ENCODE data around the gene FPGS. TPM values are rescaled to one million over a fixed set of nuclear protein-coding genes. Genes with fewer than 3 reads are reported as not detected.
"Not testable (repeated sequence)": the region's sequence is repeated elsewhere in the genome, so short reads cannot be mapped to it uniquely, and the experiment has no call there.

The FPGS gene
- total RNA-seq, 2 donors from 2014 or later = 58.4 to 80.4 TPM

DNA sequence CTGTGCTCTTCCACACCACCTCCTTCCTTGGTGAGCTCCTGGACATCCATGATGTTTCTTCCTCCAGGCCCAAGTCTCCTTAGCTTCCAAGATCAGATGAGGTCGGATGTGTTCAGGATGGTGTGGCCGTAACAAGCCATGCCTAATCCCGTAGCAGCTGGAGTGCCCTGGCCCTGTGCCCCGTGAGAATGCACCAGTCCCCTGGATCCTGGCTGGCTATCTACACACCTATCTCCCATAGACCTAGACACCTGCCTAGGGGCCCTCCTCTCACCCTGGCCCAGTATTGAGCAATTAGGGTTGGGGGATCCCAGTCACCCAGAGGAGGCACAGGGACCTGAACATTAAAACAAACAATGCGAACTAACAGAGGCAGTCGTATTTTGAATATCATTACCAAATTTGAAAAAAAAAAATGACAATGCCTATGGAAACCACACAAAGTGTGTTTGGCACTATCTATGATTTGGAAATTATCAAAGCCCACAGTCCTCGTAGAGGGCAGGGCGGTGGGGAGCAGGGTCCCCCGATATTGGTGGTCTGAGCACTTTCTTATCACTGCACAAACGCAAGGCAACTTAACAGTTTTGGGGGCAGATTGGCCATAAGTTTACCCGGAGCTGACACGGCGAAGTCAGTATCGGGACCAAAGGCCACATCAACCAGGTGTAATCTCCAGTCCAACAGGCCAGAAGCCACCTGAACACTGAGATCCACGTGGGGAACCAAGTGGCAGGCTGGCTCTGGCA, 38.6 kb downstream of the FPGS start:
- Histone ChIP-seq H3K9me3 (no peaks in the 10 kb centered on the region), H3K4me3 (no peak overlapping the region), H3K27ac (peak overlapping the region in 1 of 4 donors; percentile 74), H3K36me3 (replicated peaks in 1 of 2; ENCODE audit: insufficient read depth in 1 of 2, low read depth in 2 of 2) (no peaks in the 10 kb centered on the region), H3K4me1 (peaks cover 47% of the 10 kb centered on the region), H3K27me3 (no peaks in the 10 kb centered on the region)
- DNase-seq = no peak
- WGBS, 2 donors = 85 to 90% methylated on average over 9 to 15 of the region's 15 CpGs
- no peak for ATAC-seq
- intact Hi-C loops (cut with DNase I) = no loop called here
- TF ChIP-seq, protein P1, sequence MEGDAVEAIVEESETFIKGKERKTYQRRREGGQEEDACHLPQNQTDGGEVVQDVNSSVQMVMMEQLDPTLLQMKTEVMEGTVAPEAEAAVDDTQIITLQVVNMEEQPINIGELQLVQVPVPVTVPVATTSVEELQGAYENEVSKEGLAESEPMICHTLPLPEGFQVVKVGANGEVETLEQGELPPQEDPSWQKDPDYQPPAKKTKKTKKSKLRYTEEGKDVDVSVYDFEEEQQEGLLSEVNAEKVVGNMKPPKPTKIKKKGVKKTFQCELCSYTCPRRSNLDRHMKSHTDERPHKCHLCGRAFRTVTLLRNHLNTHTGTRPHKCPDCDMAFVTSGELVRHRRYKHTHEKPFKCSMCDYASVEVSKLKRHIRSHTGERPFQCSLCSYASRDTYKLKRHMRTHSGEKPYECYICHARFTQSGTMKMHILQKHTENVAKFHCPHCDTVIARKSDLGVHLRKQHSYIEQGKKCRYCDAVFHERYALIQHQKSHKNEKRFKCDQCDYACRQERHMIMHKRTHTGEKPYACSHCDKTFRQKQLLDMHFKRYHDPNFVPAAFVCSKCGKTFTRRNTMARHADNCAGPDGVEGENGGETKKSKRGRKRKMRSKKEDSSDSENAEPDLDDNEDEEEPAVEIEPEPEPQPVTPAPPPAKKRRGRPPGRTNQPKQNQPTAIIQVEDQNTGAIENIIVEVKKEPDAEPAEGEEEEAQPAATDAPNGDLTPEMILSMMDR (IDR thresholded peaks at IDR 0.05) = no peak
- TF ChIP-seq POLR2A (IDR thresholded peaks at IDR 0.05) = no peak

DNA sequence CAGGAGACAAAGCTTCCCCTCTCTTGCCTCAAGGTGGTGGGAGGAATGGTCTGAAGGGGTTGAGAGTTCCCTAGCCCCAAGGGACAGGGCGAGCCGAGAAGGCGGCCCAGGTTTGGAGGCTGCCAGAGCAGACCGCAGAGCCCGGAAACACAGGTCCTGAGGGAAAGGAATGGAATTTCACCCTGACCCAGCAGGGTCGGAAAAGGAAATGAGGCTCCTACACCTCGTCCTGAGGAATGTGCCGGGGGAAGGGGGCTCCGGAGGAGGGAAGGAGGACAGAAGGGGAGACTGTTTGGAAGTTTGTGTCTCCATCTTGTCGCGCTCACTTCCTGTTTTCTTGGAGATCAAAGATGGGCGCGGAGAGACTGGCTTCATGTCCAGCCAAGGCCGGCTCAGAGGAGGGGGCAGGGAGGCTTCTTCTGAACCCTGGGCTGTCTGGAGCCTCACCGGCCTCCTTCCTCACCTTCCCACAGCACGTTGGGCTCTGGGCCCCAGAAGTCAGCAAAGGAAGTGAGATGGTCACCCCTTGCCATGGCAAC, 42.2 kb downstream of the FPGS start:
- Histone ChIP-seq H3K27me3 (no peaks in the 10 kb centered on the region), H3K27ac (peak overlapping the region in 3 of 4 donors; percentile 0 to 65 (median 53)), H3K9me3 (peaks cover 0 to 7% (median 0%) of the 10 kb centered on the region in 3 donors), H3K36me3 (replicated peaks in 1 of 2; ENCODE audit: insufficient read depth in 1 of 2, low read depth in 2 of 2) (no peaks in the 10 kb centered on the region), H3K4me3 (no peak overlapping the region), H3K4me1 (peaks cover 22% of the 10 kb centered on the region)
- ATAC-seq (peak; percentile 7), DNase-seq (peak in 1 of 4 donors; percentile 16)
- intact Hi-C loops (cut with DNase I) = no loop called here
- no peak for TF ChIP-seq POLR2A (IDR thresholded peaks at IDR 0.05)
- WGBS, 2 donors = 72 to 81% methylated on average over 15 to 16 of the region's 16 CpGs

DNA sequence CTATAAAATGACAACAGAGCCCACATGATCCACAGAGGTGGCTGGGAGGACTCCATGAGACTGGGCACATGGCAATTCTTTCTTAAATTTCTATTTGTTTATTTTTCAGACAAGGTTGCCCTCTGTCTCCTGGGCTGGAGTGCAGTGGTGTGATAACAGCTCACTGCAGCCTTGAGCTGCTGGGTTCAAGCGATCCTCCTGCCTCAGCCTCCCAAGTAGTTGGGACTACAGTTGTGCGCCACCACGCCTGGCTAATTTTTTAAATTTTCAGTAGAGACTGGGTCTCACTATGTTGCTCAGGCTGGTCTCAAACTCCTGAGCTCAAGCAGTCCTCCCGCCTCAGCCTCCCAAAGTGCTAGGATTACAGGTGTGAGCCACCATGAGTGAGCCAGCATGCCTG, 42.9 kb downstream of the FPGS start:
- ATAC-seq; H3K9me3 ChIP-seq; DNase-seq; H3K4me3 ChIP-seq; intact Hi-C loops (cut with DNase I); H3K27me3 ChIP-seq; H3K36me3 ChIP-seq (replicated peaks in 1 of 2; ENCODE audit: insufficient read depth in 1 of 2, low read depth in 2 of 2): not testable (repeated sequence)
- H3K4me1 ChIP-seq = peaks cover 15% of the 10 kb centered on the region
- WGBS, 2 donors = 93 to 95% methylated on average over 3 to 4 of the region's 4 CpGs
- peak overlapping the region in 3 of 4 donors; percentile 0 to 65 (median 53) for H3K27ac ChIP-seq

DNA sequence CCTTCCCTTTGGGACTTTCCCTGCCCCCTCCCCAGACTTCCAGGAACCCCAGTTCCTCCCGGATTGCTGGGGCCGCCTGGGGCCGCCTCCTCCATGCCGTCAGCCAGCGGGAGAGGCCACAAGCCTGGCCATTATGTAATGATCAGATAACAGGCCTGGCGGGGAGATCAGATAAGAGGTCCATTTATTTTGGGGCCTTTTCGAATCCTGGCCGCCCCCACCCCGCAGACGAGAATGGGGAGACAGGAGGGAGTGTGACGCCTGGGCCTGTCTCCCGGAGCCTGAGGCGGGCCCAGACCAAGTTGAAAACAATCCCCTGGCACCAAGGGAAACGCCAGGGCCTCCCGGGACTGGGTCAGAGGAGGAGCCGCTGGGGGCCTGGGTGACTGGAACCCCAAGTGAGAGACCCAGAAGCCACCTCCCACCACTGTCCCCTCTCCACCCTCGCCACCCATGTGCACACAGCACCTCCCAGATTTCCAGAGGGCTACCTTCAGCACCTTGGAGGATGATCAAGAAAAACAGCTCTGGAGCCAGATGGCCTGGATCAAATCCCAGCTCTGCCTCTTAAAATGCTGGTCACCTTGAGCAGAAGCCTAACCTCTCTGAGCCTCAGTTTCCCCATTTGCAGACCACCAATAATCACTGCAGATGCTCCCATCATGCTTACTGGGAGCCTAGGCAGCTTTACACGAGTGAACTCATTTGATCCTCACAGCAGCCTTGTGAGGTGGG, 43.9 kb downstream of the FPGS start:
- H3K27me3 ChIP-seq = no peaks in the 10 kb centered on the region
- ATAC-seq (peak; percentile 51), DNase-seq (peak in 3 of 4 donors; percentile 33 to 42 (median 41))
- 39 to 49% methylated on average over 16 to 18 of the region's 18 CpGs for WGBS, 2 donors
- H3K27ac ChIP-seq = peak overlapping the region in 3 of 4 donors; percentile 15 to 65 (median 53)
- H3K9me3 ChIP-seq = peaks cover 0 to 7% (median 0%) of the 10 kb centered on the region in 3 donors
- H3K36me3 ChIP-seq (replicated peaks in 1 of 2; ENCODE audit: insufficient read depth in 1 of 2, low read depth in 2 of 2) = no peaks in the 10 kb centered on the region
- TF ChIP-seq, protein P1 (IDR thresholded peaks at IDR 0.05) = no peak
- TF ChIP-seq POLR2A (IDR thresholded peaks at IDR 0.05) = no peak
- peaks cover 12% of the 10 kb centered on the region for H3K4me1 ChIP-seq
- intact Hi-C loops (cut with DNase I) = no loop called here
- H3K4me3 ChIP-seq = no peak overlapping the region

DNA sequence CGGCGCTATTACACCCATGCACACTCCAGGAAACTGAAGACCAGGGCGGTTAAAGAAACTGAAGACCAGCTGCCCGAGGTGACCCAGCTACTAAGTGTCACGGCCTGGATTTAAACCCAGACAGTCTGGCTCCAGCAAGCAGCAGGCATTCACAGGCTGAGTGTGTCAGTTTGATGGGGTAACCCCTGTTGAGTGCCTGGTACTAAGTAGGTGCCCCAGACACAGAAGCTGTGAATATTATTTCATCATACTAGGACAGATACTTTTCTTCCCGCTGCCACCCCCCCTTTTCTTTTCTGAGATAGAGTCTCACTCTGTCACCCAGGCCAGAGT, 44.5 kb downstream of the FPGS start:
- WGBS, 2 donors = 45 to 55% methylated on average over 2 to 6 of the region's 6 CpGs
- H3K9me3 ChIP-seq = peaks cover 0 to 7% (median 0%) of the 10 kb centered on the region in 3 donors
- peaks cover 12% of the 10 kb centered on the region for H3K4me1 ChIP-seq
- no peaks in the 10 kb centered on the region for H3K36me3 ChIP-seq (replicated peaks in 1 of 2; ENCODE audit: insufficient read depth in 1 of 2, low read depth in 2 of 2)
- intact Hi-C loops (cut with DNase I) = no loop called here
- TF ChIP-seq, protein P1 (IDR thresholded peaks at IDR 0.05) = no peak
- TF ChIP-seq POLR2A (IDR thresholded peaks at IDR 0.05) = no peak
- DNase-seq (peak in 1 of 4 donors; percentile 17), ATAC-seq (peak; percentile 17)
- H3K4me3 ChIP-seq = no peak overlapping the region
- H3K27ac ChIP-seq = peak overlapping the region in 3 of 4 donors; percentile 15 to 65 (median 53)
- no peaks in the 10 kb centered on the region for H3K27me3 ChIP-seq

Data from body of pancreas (tissue), 4 donors.